Measurements from ENCODE around the gene TTBK1. TPM values are rescaled to one million over a fixed set of nuclear protein-coding genes. Genes with fewer than 3 reads are reported as not detected.
A peak's percentile ranks its signal among the peaks of the same experiment; 100 is the strongest.

The TTBK1 gene
- total RNA-seq, 1 donor from 2014 or later: 0.67 TPM

DNA sequence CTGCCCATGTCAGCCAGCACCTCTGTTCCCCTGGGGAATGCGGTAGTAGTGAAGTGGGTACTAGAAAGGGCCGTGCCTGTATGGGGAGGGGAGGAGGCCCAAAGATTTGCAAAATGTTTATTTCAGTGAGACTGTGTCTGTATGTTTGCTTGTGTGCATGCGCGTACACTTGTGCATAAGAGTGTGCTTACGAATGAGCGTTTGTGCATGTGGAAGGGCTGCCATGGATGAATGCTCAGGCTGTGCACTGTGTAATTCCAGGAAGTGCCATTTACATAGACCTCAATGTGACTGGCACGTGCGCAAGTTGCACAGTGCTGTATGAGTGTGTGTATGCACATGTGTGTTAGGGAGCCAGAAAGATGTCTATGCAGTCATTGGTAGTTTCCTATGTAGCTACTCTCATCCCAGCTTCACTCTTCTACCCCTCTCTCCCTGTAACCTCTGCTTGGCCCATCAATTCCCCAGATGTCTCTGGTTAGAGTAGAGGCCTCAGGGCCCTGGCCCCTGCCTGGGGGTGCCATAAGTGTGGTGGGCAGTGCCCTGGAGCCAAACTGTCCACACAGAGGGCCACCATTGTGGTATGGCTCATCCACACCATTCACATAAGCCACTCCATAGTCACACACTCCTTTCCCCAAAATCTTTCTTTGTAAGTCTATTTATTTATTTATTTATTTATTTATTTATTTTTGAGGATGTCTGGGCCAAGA lies 28.0 kb downstream of the TTBK1 start:
- DNase-seq (ENCODE audit: low read depth): no peak
- TF ChIP-seq, protein P1, sequence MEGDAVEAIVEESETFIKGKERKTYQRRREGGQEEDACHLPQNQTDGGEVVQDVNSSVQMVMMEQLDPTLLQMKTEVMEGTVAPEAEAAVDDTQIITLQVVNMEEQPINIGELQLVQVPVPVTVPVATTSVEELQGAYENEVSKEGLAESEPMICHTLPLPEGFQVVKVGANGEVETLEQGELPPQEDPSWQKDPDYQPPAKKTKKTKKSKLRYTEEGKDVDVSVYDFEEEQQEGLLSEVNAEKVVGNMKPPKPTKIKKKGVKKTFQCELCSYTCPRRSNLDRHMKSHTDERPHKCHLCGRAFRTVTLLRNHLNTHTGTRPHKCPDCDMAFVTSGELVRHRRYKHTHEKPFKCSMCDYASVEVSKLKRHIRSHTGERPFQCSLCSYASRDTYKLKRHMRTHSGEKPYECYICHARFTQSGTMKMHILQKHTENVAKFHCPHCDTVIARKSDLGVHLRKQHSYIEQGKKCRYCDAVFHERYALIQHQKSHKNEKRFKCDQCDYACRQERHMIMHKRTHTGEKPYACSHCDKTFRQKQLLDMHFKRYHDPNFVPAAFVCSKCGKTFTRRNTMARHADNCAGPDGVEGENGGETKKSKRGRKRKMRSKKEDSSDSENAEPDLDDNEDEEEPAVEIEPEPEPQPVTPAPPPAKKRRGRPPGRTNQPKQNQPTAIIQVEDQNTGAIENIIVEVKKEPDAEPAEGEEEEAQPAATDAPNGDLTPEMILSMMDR (IDR thresholded peaks at IDR 0.05; ENCODE audit: insufficient read depth, low read length, poor library complexity, severe bottlenecking): no peak
- peaks cover 53% of the 10 kb centered on the region for H3K27me3 ChIP-seq (ENCODE audit: control insufficient read depth, insufficient read depth, low read length)
- H3K4me3 ChIP-seq (ENCODE audit: low read depth, low read length): no peak overlapping the region
- no peaks in the 10 kb centered on the region for H3K36me3 ChIP-seq (ENCODE audit: control insufficient read depth, insufficient read depth, low read length)

DNA sequence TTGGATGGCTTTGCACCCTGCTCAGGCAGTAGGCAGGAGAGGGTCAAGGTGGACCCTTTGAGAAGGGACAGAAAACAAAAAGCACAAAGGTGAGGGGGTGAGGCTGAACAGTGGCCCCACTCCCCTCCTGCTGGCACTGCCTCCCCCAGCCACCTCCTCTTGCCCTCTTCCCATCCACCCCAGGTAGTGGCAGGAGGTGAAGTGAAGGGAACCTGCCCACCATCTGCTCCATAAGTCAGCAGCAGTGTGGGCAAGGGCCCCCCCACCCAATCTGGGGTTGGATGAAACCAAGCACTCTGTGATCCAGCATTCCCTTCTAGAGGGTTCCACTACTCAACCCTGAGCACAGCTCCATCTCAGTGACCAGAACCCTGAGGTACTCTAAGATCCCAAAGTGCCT lies 28.7 kb downstream of the TTBK1 start:
- Histone ChIP-seq H3K4me3 (ENCODE audit: low read depth, low read length) (no peak overlapping the region), H3K27me3 (ENCODE audit: control insufficient read depth, insufficient read depth, low read length) (peaks cover 54% of the 10 kb centered on the region), H3K36me3 (ENCODE audit: control insufficient read depth, insufficient read depth, low read length) (no peaks in the 10 kb centered on the region)
- TF ChIP-seq, protein P1 (IDR thresholded peaks at IDR 0.05; ENCODE audit: insufficient read depth, low read length, poor library complexity, severe bottlenecking): no peak
- DNase-seq (ENCODE audit: low read depth): no peak

DNA sequence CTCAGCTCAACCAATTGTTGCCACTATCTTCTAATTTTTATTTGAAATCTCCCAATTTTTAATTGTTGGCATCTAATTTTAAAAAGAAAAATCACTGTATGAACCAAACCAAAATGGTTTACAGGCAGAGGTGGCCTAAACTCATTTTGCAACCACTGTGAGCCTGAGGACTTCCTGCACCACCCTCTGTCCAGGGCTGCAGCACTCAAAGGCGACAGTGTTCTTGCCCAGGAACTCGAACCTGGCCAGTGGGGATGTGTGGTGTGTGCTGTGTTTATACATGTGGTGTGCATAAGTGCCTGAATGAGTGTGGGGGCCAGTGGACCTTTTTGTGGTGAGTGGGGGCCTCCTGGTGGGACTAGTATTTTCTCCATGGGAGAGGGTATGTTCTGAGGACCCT lies 30.4 kb downstream of the TTBK1 start:
- no peak for DNase-seq (ENCODE audit: low read depth)
- Histone ChIP-seq H3K27me3 (ENCODE audit: control insufficient read depth, insufficient read depth, low read length) (peaks cover 45% of the 10 kb centered on the region), H3K4me3 (ENCODE audit: low read depth, low read length) (no peak overlapping the region), H3K36me3 (ENCODE audit: control insufficient read depth, insufficient read depth, low read length) (no peaks in the 10 kb centered on the region)
- TF ChIP-seq, protein P1 (IDR thresholded peaks at IDR 0.05; ENCODE audit: insufficient read depth, low read length, poor library complexity, severe bottlenecking): no peak

DNA sequence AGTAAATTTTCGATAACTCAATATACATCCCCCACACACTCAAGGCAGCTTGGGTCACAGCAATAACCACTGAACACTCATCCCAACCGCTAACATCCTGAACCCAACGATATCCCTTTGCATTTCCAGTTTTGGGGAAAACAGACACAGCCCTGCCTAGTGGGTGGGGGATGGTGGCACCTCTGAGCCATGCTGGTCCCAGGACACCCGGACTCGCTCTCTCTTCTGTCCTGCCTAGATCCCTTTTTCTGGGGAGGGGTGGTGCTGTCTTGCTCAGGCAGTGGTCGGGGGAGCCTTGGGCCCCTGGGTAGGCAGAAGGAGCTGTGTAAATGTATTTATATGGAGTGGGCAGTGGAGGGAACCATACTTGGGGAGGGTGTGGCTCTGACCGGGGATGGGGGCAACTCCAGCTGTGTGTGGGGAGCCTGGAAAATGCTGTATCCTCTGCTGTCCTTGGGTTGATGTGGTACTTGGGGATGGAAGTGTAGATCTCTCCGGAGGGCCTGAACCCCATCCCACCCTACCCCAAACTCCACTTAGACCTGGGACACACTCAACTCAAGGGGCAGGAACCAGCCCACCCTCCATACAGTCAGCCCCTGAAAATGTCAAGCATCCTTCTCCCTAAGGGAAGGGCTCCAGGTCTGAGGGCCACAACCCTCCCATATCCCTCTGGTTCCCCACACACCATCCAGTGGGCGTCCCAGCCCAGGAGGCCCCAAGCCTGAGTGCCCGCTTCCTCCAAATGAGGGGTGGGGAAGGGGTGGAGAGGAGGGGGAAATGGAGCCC lies 31.0 kb downstream of the TTBK1 start:
- TF ChIP-seq, protein P1 (IDR thresholded peaks at IDR 0.05; ENCODE audit: insufficient read depth, low read length, poor library complexity, severe bottlenecking): no peak
- Histone ChIP-seq H3K4me3 (ENCODE audit: low read depth, low read length) (no peak overlapping the region), H3K36me3 (ENCODE audit: control insufficient read depth, insufficient read depth, low read length) (no peaks in the 10 kb centered on the region), H3K27me3 (ENCODE audit: control insufficient read depth, insufficient read depth, low read length) (peaks cover 39% of the 10 kb centered on the region)
- no peak for DNase-seq (ENCODE audit: low read depth)

DNA sequence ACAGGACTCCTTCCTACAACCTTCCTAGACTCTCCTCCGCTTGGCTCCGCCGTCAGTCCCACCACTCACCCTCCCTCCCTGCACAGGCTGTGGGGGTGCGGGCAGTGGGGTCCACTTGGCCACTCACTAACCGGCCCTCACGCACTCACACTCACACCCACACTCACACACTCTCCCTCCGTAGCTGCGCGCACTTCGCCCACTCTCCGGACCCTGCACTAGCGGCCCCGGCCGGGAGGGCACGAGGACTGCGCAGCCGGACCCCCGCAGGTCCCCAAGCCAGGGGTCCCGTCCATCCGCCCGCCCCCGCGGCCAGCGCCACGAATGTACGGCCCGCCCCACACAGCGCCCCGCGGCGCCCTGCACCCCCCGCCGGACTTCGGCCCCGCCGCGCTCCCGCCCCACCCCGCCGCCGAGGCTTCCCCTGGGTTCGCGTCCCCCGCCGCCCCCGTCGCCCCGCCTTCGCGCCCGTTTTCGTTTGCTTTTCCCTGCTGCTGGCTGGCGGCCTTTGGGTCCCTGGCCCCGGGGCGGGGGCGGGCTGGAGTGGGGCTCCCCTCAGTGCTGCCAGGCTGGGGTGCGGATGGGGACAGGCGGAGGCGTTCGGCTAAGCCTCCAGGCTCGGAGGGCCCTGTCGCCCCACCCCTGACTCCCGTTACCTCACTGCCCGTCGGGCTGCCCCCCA lies 31.8 kb downstream of the TTBK1 start:
- Histone ChIP-seq H3K4me3 (ENCODE audit: low read depth, low read length) (peak overlapping the region; percentile 17), H3K36me3 (ENCODE audit: control insufficient read depth, insufficient read depth, low read length) (no peaks in the 10 kb centered on the region), H3K27me3 (ENCODE audit: control insufficient read depth, insufficient read depth, low read length) (peaks cover 35% of the 10 kb centered on the region)
- DNase-seq (ENCODE audit: low read depth): no peak
- TF ChIP-seq, protein P1 (IDR thresholded peaks at IDR 0.05; ENCODE audit: insufficient read depth, low read length, poor library complexity, severe bottlenecking): no peak

Data from kidney epithelial cell (primary cell).